OCI-LY3 (cell line): ENCODE measurements around the gene BMP7.

Experiments
- H2AFZ ChIP-seq: fragments of 200-600, 300-600 bp; shearing (Covaris generic); 2 replicates; pipeline ENCODE4 v1.6.0; 2014; ENCODE audit warnings: antibody characterized with exemption, low read depth, low read length
- H3K27ac ChIP-seq: fragments of 200-600, 300-600 bp; sonication (generic); 2 replicates; pipeline ENCODE4 v1.5.1; 2014; ENCODE audit warnings: mild to moderate bottlenecking, low read length, moderate library complexity, mixed read lengths
- H3K27me3 ChIP-seq: fragments of 200-600, 300-600 bp; sonication (generic); 2 replicates; pipeline ENCODE4 v1.6.1; 2014; ENCODE audit warnings: low read depth, low read length, mixed read lengths
- H3K36me3 ChIP-seq: fragments of 200-600, 300-600 bp; sonication (generic); replicated peaks from 2 replicates; pipeline ENCODE3; 2014; ENCODE audit warnings: low read depth, low read length, mixed read lengths
- H3K4me1 ChIP-seq: fragments of 300-600, 200-600 bp; sonication (generic); 2 replicates; pipeline ENCODE4 v1.6.1; 2014; ENCODE audit warnings: low read length, mixed read lengths
- H3K4me2 ChIP-seq: fragments of 200-600, 300-600 bp; sonication (generic); 2 replicates; pipeline ENCODE4 v1.6.1; 2014; ENCODE audit warnings: low read length, mixed read lengths
- H3K4me3 ChIP-seq: fragments of 300-600, 200-600 bp; sonication (generic); 2 replicates; pipeline ENCODE4 v1.5.1; 2014; ENCODE audit warnings: antibody characterized with exemption, mild to moderate bottlenecking, low read length, moderate library complexity
- H3K79me2 ChIP-seq: fragments of 300-600, 200-600 bp; shearing (Covaris generic); 2 replicates; pipeline ENCODE4 v1.6.1; 2014; ENCODE audit warnings: mild to moderate bottlenecking, low read length, mixed read lengths
- H3K9ac ChIP-seq: fragments of 300-600, 200-600 bp; shearing (Covaris generic); 2 replicates; pipeline ENCODE4 v1.6.0; 2014; ENCODE audit warnings: mild to moderate bottlenecking, low read length, moderate library complexity
- H3K9me3 ChIP-seq: fragments of 200-600, 300-600 bp; shearing (Covaris generic); 2 replicates; pipeline ENCODE4 v1.6.1; 2014; ENCODE audit warnings: low read length, mixed read lengths; ENCODE audit not compliant: insufficient read depth
- H4K20me1 ChIP-seq: fragments of 200-600, 300-600 bp; sonication (generic); 2 replicates; pipeline ENCODE4 v1.6.1; 2016; ENCODE audit warnings: low read length, mixed read lengths; ENCODE audit not compliant: insufficient read depth
- EZH2phosphoT487 ChIP-seq: fragments of 200-600 bp; shearing (Covaris generic); IDR thresholded peaks from 2 replicates; pipeline ENCODE4 v1.6.1; 2018; ENCODE audit warnings: antibody characterized with exemption, mixed run types, low read depth
- TF ChIP-seq, protein P1 (sequence below): fragments of 200-600, 300-600 bp; sonication (generic); IDR thresholded peaks from 2 replicates; pipeline ENCODE4 v1.5.1; 2014; ENCODE audit warnings: antibody characterized with exemption, low read length, low read depth

The BMP7 gene

DNA sequence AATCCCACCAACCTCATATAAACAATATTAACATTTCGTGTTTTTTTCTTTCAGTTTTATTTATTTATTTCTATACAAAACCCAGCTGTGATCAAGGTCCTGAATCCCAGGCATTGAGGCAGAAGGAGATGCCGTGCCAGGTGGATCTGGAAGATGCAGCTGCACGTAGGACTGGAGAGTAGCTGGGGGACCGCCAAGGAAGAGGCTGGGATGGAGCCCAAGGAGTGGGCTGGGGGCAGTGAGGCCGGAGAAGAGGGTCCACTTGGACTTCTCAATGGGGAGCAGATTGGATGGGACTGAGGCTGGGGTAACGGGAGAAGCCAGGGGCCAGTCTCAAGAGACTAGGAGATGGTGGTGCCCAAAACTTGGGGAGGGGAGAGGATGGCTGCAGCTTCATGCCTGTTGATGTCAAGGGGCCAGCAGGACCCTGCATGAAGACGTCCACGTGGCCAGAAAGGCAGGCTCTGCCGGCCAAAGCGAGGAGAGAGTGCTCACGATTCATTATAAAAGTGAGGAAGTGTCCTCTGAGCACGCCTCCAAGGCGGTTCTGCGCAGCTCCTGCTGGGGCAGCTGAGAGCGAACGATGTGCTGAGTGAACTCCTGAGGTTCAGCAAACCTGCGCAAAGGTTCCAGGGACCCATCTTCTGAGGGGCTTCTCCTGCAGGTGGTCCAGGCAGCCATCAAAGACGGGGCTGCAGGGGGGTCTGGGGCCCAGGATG is 110.3 kb downstream of the BMP7 start:
- no peak overlapping the region for H2AFZ ChIP-seq
- 0 out of 2 replicates have a peak, but pooled peaks cover 3% of the 10 kb centered on the region for H3K9me3 ChIP-seq
- no peaks in the 10 kb centered on the region for H3K79me2 ChIP-seq
- H3K36me3 ChIP-seq, result no peaks in the 10 kb centered on the region
- no peaks in the 10 kb centered on the region for H3K27me3 ChIP-seq
- H3K9ac ChIP-seq, result no peak overlapping the region
- no peak overlapping the region for H3K4me2 ChIP-seq
- TF ChIP-seq EZH2phosphoT487, result no peak
- TF ChIP-seq, protein P1, sequence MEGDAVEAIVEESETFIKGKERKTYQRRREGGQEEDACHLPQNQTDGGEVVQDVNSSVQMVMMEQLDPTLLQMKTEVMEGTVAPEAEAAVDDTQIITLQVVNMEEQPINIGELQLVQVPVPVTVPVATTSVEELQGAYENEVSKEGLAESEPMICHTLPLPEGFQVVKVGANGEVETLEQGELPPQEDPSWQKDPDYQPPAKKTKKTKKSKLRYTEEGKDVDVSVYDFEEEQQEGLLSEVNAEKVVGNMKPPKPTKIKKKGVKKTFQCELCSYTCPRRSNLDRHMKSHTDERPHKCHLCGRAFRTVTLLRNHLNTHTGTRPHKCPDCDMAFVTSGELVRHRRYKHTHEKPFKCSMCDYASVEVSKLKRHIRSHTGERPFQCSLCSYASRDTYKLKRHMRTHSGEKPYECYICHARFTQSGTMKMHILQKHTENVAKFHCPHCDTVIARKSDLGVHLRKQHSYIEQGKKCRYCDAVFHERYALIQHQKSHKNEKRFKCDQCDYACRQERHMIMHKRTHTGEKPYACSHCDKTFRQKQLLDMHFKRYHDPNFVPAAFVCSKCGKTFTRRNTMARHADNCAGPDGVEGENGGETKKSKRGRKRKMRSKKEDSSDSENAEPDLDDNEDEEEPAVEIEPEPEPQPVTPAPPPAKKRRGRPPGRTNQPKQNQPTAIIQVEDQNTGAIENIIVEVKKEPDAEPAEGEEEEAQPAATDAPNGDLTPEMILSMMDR, result no peak
- no peaks in the 10 kb centered on the region for H3K4me1 ChIP-seq
- no peak overlapping the region for H3K27ac ChIP-seq
- H3K4me3 ChIP-seq, result no peak overlapping the region
- no peaks in the 10 kb centered on the region for H4K20me1 ChIP-seq

DNA sequence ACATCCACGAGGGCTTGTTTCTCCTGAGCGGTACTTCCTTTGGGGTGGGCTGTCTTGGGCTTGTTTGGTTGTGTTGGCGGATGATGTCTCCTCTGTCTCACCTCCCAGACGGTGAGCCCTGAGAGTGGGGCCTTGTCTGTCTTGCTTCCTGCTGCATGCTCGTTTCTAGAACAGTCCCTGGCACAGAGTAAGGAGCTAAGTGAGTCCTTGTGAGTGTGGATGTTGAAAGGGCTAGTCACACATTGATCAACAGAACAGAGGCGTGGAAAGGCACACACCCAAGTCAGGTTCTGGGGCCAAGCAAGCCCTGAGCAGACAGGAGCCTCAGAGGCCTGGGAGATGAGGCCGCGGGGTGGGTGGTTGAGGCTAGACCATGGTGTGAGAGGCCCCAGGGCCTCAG is 111.0 kb downstream of the BMP7 start:
- no peak for TF ChIP-seq EZH2phosphoT487
- TF ChIP-seq, protein P1, result no peak
- no peak overlapping the region for H3K4me2 ChIP-seq

DNA sequence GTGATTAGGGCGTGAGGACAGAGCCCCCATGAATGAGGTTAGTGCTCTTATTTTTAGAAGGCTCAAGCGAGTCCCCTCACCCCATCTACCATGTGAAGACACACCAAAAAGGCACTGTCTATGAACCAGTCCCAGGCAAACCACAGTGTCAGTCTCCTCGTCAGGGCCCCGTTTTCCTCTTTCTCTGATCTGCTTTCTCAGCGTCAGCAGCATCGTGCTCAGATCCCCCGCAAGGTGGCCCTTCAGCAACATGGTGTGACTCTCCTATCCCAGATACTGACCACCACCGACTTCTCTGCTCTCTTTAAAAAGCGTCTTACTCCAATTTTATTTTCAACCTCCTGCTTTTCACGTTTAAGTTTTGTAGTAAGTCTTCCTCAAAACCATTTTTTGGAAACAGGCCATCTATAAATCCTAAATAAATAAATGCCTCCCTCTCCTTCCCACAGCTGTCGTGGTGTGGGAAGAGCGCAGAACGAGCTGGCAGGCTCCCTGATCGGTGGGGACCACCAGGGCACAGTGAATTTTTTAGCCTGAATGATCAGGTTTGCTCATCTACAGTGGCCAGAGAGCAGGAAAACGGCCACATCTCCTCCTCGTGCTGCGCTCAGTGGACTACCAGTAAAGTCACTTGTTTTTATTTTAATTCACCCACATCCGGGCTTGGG is 113.1 kb downstream of the BMP7 start:
- H3K79me2 ChIP-seq, result no peaks in the 10 kb centered on the region
- H3K27ac ChIP-seq, result no peak overlapping the region
- H2AFZ ChIP-seq, result no peak overlapping the region
- no peak overlapping the region for H3K4me2 ChIP-seq
- H4K20me1 ChIP-seq, result no peaks in the 10 kb centered on the region
- no peaks in the 10 kb centered on the region for H3K4me1 ChIP-seq
- no peak overlapping the region for H3K9ac ChIP-seq
- no peaks in the 10 kb centered on the region for H3K36me3 ChIP-seq
- peaks cover 8% of the 10 kb centered on the region for H3K27me3 ChIP-seq
- TF ChIP-seq, protein P1, result no peak
- no peak for TF ChIP-seq EZH2phosphoT487
- H3K4me3 ChIP-seq, result no peak overlapping the region
- H3K9me3 ChIP-seq, result 0 out of 2 replicates have a peak, but pooled peaks cover 3% of the 10 kb centered on the region

More for the DNA sequence above, 111.0 kb downstream of the BMP7 start:
- Histone ChIP-seq H2AFZ (no peak overlapping the region), H3K36me3 (no peaks in the 10 kb centered on the region), H3K9me3 (0 out of 2 replicates have a peak, but pooled peaks cover 3% of the 10 kb centered on the region), H3K79me2 (no peaks in the 10 kb centered on the region), H4K20me1 (no peaks in the 10 kb centered on the region), H3K9ac (no peak overlapping the region), H3K4me3 (no peak overlapping the region), H3K27me3 (peaks cover 2% of the 10 kb centered on the region; the same call in 1 of the 2 replicates), H3K27ac (no peak overlapping the region), H3K4me1 (no peaks in the 10 kb centered on the region)

DNA sequence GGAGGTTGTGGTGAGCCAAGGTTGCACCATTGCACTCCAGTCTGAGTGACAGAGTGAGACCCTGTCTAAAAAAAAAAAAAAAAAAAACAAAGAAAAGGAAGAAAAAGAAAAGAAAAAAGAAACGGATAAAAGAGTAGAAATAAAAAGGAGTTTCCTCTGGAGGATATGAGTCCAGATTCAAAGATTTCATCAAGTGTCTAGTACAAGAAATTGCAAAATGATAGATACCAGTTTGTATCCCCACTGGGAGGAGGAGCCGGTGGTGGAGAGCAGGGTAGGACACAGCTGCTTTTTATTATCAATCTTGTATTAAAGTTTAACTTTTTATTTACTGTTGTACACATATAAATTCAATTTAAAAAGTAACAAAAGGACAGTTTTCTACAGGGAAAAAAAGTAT is 113.9 kb downstream of the BMP7 start:
- no peak overlapping the region for H2AFZ ChIP-seq
- H4K20me1 ChIP-seq, result no peaks in the 10 kb centered on the region
- no peak overlapping the region for H3K4me2 ChIP-seq
- H3K27me3 ChIP-seq, result peaks cover 8% of the 10 kb centered on the region
- peaks cover 1% of the 10 kb centered on the region for H3K4me1 ChIP-seq
- TF ChIP-seq, protein P1, result no peak
- TF ChIP-seq EZH2phosphoT487, result no peak
- peaks cover 7% of the 10 kb centered on the region for H3K9me3 ChIP-seq
- no peak overlapping the region for H3K9ac ChIP-seq
- peaks cover 2% of the 10 kb centered on the region for H3K36me3 ChIP-seq
- no peaks in the 10 kb centered on the region for H3K79me2 ChIP-seq
- H3K27ac ChIP-seq, result no peak overlapping the region
- no peak overlapping the region for H3K4me3 ChIP-seq
